Gastrocnemius medialis (tissue), 4 donors: ENCODE results near the gene MGAT5.

ENCODE experiments used
- CTCF ChIP-seq, 5 experiments: fragments of 450-650 bp in 3 of 5; fragments of 200-600 bp in 2 of 5; sonication (generic) in 2 of 5; IDR thresholded peaks in 4 of 5; conservative IDR thresholded peaks in 1 of 5; 1 replicate in 4 of 5; 2 replicates in 1 of 5; pipeline ENCODE4 v1.5.1; 2016 to 2019; ENCODE audit warnings: antibody characterized with exemption in 5 of 5, mild to moderate bottlenecking in 3 of 5, moderate library complexity in 3 of 5
- POLR2A ChIP-seq, 2 donors: fragments of 450-650 bp; IDR thresholded peaks; one replicate each; pipeline ENCODE4 v1.6.1; 2017; ENCODE audit warnings: antibody characterized with exemption in 2 of 2, mild to moderate bottlenecking in 2 of 2, moderate library complexity in 2 of 2

GRCh38 chr2:134397146-134397896 lies 143.4 kb downstream of the MGAT5 start:
- no peak for TF ChIP-seq CTCF (IDR thresholded peaks at IDR 0.05 in 4 of 5, conservative IDR thresholded peaks at IDR 0.05 in 1 of 5)
- no peak for TF ChIP-seq POLR2A (IDR thresholded peaks at IDR 0.05)
